Adrenal gland (tissue), 12 donors: ENCODE measurements around the gene CALHM3. TPM values are rescaled to one million over a fixed set of nuclear protein-coding genes. Genes with fewer than 3 reads are reported as not detected.
A peak's percentile ranks its signal among the peaks of the same experiment; 100 is the strongest.

ENCODE experiments used
- DNase-seq, 7 donors: peaks; one replicate each; pipeline ENCODE4 v3.0.0-alpha.2; 2019 to 2020
- H3K27ac ChIP-seq, 5 donors: fragments of 200-600 bp; sonication (generic) in 4 of 5; 1 replicate in 3 of 5; 2 replicates in 2 of 5; pipeline versions ENCODE4 v1.5.1 to v1.8.0; 2016 to 2020; ENCODE audit warnings: mild to moderate bottlenecking in 1 of 5
- H3K27me3 ChIP-seq: fragments of 200-600 bp; 2 replicates; pipeline ENCODE4 v1.8.0; 2021
- H3K36me3 ChIP-seq, 2 donors: fragments of 200-600 bp; replicated peaks in 1 of 2; 1 replicate in 1 of 2; 2 replicates in 1 of 2; pipeline versions ENCODE4 v1.5.1 to v1.8.0; 2018 to 2022
- H3K4me1 ChIP-seq, 2 donors: fragments of 200-600 bp; replicated peaks in 1 of 2; 1 replicate in 1 of 2; 2 replicates in 1 of 2; pipeline versions ENCODE4 v1.5.1 to v1.8.0; 2018 to 2021
- H3K4me3 ChIP-seq, 4 donors: fragments of 200-600 bp; sonication (generic) in 3 of 4; one replicate each; pipeline ENCODE4 v1.5.1; 2016 to 2018
- H3K9me3 ChIP-seq, 3 donors: fragments of 200-600 bp; sonication (generic) in 1 of 3; replicated peaks in 1 of 3; 1 replicate in 2 of 3; 2 replicates in 1 of 3; pipeline versions ENCODE4 v1.5.1 to v1.8.0; 2016 to 2021
- CTCF ChIP-seq, 6 experiments: fragments of 450-650 bp in 4 of 6; fragments of 200-600 bp in 2 of 6; sonication (generic) in 1 of 6; IDR thresholded peaks; 1 replicate in 5 of 6; 2 replicates in 1 of 6; pipeline versions ENCODE4 v1.5.1 to v1.8.0; 2016 to 2021; ENCODE audit warnings: antibody characterized with exemption in 6 of 6, mild to moderate bottlenecking in 2 of 6, moderate library complexity in 1 of 6
- POLR2A ChIP-seq, 2 donors: fragments of 450-650 bp; IDR thresholded peaks; one replicate each; pipeline ENCODE4 v1.6.1; 2017; ENCODE audit warnings: antibody characterized with exemption in 2 of 2, mild to moderate bottlenecking in 2 of 2, moderate library complexity in 1 of 2
- WGBS, 4 donors: extraction: QIAGEN DNeasy Blood & Tissue Kit in 2 of 4; methylation state at CpG; one replicate each; pipeline versions ENCODE4 v1.1.5 to v1.1.7; 2013 to 2017; 5-methylcytosine and 5-hydroxymethylcytosine counted together
- intact Hi-C, 2 donors: fragments of 100-400 bp; cut with DNase I; formaldehyde crosslinking; loops; one replicate each; pipeline versions ENCODE4 v1.14.1 to v1.15.0; 2022 to 2023
- polyA plus RNA-seq, 3 donors: library from polyadenylated mRNA; stranded (reverse); fragments of 200-250 nt in 2 of 3; fragments of 350-450 nt in 1 of 3; fragmentation: Illumina TruSeq in 1 of 3; extraction: RNeasy Lipid Tissue Mini Kit (QIAGEN cat#74804) in 1 of 3; gene quantifications; one replicate each; pipeline ENCODE4 v1.2.3, GENCODE V29; 2013 to 2014
- total RNA-seq, 9 donors: library from RNA; depleted of rRNA in 4 of 9; stranded (reverse); fragments of >200 nt in 4 of 9; fragments of 120-200 nt in 1 of 9; fragmentation: NEBNext Ultra II Directional in 1 of 9; extraction: Animal tissue kit (Norgen Biotek cat#: 25700) in 1 of 9; gene quantifications; one replicate each; pipeline versions ENCODE4 v1.1.0 to v1.2.4, GENCODE V29; 2013 to 2023
- donor health status: healthy with polysubstance abuse.
- donor health status: Bipolar disorder and iron deficiency.
- donor health status: DM: yes; HTN: yes; CAD: no.
- donor health status: DM: no; HTN: no; CAD: no.
- donor health status: DM: no; HTN: no; CAD: no.
- donor health status: DM: yes; HTN: yes; CAD: no.

CALHM3 gene
- total and polyA plus RNA-seq, 12 donors, result 0.03 TPM; not detected in 11

GRCh38 chr10:103445767-103446567 lies 33.1 kb downstream of the CALHM3 start:
- WGBS, 4 donors, result 28 to 50% (median 40%) methylated on average over 8 to 12 of the region's 12 CpGs
- Histone ChIP-seq H3K27me3 (no peaks in the 10 kb centered on the region), H3K9me3 (no peaks in the 10 kb centered on the region), H3K4me1 (peaks cover 44 to 84% of the 10 kb centered on the region in 2 donors), H3K27ac (peak overlapping the region; percentile 51 to 96 (median 93)), H3K4me3 (no peak overlapping the region), H3K36me3 (peaks cover 0 to 80% of the 10 kb centered on the region in 2 donors)
- peak in 1 of 2 donors; percentile 36 for TF ChIP-seq POLR2A (IDR thresholded peaks at IDR 0.05)
- no peak for TF ChIP-seq CTCF (IDR thresholded peaks at IDR 0.05)
- intact Hi-C loops, result no loop called here
- DNase-seq, result peak; percentile 66 to 92 (median 89)

GRCh38 chr10:103445366-103445765 lies 33.7 kb downstream of the CALHM3 start:
- Histone ChIP-seq H3K4me3 (no peak overlapping the region), H3K36me3 (peaks cover 0 to 84% of the 10 kb centered on the region in 2 donors), H3K27ac (peak overlapping the region; percentile 51 to 96 (median 93)), H3K27me3 (no peaks in the 10 kb centered on the region), H3K9me3 (no peaks in the 10 kb centered on the region), H3K4me1 (peaks cover 44 to 79% of the 10 kb centered on the region in 2 donors)
- TF ChIP-seq POLR2A (IDR thresholded peaks at IDR 0.05), result no peak
- no peak for TF ChIP-seq CTCF (IDR thresholded peaks at IDR 0.05)
- intact Hi-C loops, result no loop called here
- no peak for DNase-seq
- 70 to 86% (median 74%) methylated on average over 6 to 9 of the region's 9 CpGs for WGBS, 4 donors

GRCh38 chr10:103444478-103444877 lies 34.6 kb downstream of the CALHM3 start:
- Histone ChIP-seq H3K27ac (peak overlapping the region in 3 of 5 donors; percentile 93 to 96 (median 95)), H3K4me1 (peaks cover 43 to 71% of the 10 kb centered on the region in 2 donors), H3K4me3 (no peak overlapping the region), H3K9me3 (no peaks in the 10 kb centered on the region), H3K36me3 (peaks cover 0 to 83% of the 10 kb centered on the region in 2 donors), H3K27me3 (no peaks in the 10 kb centered on the region)
- intact Hi-C loops, result no loop called here
- DNase-seq, result no peak
- TF ChIP-seq CTCF (IDR thresholded peaks at IDR 0.05) (no peak), POLR2A (IDR thresholded peaks at IDR 0.05) (no peak)
- WGBS, 4 donors, result 52 to 77% (median 64%) methylated on average over 8 to 10 of the region's 10 CpGs

- Histone ChIP-seq H3K27ac (peak overlapping the region in 1 of 5 donors; percentile 95), H3K4me1 (peaks cover 36 to 62% of the 10 kb centered on the region in 2 donors), H3K4me3 (no peak overlapping the region), H3K36me3 (peaks cover 0 to 83% of the 10 kb centered on the region in 2 donors), H3K27me3 (no peaks in the 10 kb centered on the region), H3K9me3 (no peaks in the 10 kb centered on the region)
- intact Hi-C loops, result no loop called here
- no peak for DNase-seq
- 84 to 95% (median 92%) methylated on average over 12 to 23 of the region's 23 CpGs for WGBS, 4 donors
- TF ChIP-seq POLR2A (IDR thresholded peaks at IDR 0.05) (no peak), CTCF (IDR thresholded peaks at IDR 0.05) (no peak)
Measured at GRCh38 chr10:103443475-103444185, 35.4 kb downstream of the CALHM3 start.
